HG03139 (cell line): ENCODE results near the gene DUSP10.

Experiments used
- ATAC-seq: cut with Tn5 transposase; IDR thresholded peaks from one replicate; pipeline ENCODE4 v1.9.1; 2021; ENCODE audit not compliant: unreplicated experiment

The DUSP10 gene

DNA sequence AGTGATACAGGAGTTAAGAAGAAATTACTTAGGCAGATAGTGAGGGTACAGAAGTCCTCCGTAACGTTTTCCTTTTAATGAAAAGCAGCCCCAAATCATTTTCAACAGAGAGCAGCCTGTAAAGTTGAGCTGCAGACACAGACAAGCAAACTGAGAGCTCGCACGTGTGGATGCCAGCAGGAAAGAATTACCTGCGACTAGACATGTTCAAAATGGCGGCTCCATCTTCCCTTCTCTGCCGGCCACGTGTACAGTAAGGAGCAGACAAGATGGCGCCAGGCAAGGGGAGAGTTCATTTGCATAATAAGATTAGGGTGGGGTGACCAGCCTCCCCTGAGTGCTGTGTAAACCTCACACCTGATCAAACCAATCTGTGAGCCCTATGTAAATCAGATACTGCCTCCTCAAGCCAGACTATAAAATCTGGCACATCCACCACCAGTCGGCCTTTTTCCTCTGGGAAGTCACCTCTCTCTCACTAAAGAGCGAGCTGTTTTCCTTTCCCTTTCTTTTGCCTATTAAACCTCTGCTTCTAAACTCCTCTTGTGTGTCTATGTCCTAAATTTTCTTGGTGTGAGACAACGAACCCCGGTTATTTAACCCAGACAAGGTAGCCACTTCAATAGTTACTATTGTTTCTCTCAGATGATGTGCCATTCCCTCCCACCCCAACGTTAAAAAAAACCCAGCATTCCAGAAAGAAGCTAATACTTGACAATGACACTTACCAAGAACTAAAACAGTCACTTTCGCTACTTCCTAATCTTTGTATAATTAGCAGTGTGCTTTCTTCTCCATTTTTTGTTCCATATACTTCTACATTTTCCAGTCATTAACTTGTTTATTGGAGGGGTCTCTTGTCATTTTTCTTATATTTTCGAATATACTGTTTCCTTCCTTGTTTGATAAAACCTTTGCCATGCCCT lies 27.4 kb downstream of the DUSP10 start:
- no peak for ATAC-seq

DNA sequence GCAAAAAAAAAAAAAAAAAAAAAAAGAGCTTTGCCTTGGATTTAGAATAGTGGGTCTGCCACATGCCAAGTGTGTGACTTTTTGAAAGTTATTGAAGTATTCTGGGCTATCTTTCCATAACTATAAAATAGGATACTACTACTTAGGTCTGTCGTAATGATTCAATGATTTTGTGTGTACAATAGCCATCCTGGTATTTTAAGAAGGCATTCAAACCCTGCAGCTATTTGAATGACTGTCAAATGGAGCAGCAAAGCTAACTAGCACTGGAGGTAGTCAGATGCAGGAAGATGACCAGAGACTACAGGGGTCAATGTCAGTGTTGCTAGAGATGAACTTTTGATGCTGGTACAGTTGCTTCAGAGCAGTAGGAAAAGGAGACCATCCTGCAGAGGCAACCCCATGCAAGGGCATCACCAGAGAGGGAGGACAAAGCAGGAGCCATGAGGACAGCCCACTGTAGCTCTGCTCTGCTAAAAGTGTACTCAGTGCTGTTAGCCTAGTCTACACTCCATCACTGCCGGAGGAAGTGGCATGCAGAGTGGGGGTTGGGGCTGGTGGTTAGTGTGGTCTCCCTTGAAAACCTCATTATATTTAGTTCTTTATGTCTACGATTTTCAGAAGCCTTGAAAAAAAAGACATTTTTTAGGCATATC lies 29.0 kb downstream of the DUSP10 start:
- ATAC-seq: peak; percentile 71

DNA sequence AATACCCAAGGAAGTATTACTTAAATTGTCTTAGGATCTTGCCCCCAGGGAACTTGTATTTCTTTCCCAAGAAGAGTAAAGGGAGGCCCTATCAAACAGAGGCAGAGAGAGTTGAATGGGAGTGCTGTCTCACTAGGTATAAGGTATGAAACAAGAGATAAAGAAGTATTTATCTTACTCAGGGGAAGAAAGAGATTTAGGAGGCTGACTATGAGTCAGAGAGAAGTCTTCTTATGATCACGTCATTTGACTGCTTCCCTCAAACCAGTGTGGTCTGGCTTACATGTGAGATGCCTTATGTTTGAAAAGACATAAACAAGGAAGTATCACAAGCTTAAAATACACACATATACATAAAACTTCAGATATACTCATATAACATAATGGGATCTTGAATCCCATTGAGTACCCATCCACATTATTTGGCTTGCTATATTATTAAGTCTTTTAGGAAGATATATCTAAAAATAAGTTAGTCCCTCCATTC lies 29.6 kb downstream of the DUSP10 start:
- peak; percentile 38 for ATAC-seq

DNA sequence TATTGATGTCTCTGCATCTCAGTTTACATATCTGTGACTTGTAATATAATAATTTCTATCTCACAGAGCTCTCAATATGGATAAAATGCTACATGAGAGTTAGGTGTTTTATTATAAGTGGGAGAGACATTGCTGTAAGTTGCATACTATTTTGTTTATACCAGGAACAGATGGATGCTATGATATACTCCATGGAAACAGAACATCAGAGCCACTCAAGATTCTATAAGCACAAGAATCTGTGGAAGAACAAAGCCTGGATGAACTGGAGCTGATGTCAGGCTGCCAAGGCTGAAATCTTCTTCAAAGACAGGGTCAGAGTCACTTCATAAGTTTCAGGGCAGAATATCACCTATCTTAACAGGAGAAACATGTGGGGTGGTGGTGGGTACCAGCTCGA lies 30.2 kb downstream of the DUSP10 start:
- ATAC-seq: no peak

DNA sequence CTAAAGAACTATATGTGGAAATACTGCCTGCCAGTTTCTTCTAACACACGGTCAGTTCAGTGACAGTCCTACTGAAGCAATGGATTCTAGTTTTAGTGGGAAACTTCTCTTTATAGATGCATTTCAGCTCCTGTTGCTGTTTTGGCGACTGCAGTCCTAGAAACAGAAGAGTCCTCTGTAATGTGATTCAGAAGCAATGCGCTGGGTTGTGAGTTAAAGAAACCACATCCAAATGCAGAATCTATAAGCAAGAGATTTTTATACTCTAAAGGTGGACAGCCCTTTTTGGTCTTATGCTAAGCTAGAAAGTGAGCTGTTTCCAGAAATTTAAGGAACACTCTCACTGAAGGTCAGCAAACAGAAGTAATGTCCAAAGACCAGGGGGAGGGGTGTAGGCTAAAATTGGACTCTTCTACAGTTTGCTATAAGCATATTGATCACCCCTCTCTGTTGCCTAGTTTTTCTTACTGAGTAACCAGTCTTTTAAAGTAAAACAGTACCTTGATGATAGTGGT lies 30.8 kb downstream of the DUSP10 start:
- no peak for ATAC-seq

DNA sequence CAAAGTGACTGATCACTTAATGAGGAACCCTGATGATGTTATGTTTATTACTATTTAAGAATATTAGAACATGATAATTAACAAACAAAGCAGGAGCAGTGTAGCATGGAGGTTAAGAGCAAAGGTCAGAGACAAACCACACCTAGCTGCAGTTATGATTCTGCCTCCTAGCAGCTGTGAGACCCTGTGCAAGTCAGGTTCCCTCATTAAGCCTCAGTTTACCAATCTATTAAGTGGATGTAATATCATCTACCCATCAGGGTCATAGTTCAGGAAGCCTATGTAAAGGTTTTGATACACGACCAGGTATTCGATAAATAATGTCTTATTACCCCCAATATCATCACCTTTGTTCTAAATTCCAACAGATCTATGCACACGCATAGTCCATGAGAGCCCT lies 32.0 kb downstream of the DUSP10 start:
- ATAC-seq: no peak

DNA sequence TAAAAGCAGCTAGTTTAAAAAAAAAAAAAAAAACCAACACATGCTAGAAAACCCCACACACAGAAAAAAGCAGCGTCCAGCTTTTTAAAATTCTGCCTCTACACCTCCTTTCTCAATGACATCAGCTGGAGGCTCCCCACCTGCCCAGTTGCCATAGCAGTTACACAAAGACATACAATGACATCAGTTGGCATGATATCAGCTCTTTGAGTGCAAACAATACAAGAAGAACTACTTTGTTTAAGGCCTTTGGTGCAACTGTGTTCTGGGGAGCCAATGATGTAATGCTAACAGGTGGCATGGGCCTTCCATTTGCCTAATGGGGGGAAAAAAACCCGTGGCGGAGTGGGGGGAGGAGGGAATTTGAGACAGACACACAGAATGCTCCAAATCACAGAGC lies 32.9 kb downstream of the DUSP10 start:
- ATAC-seq: no peak

DNA sequence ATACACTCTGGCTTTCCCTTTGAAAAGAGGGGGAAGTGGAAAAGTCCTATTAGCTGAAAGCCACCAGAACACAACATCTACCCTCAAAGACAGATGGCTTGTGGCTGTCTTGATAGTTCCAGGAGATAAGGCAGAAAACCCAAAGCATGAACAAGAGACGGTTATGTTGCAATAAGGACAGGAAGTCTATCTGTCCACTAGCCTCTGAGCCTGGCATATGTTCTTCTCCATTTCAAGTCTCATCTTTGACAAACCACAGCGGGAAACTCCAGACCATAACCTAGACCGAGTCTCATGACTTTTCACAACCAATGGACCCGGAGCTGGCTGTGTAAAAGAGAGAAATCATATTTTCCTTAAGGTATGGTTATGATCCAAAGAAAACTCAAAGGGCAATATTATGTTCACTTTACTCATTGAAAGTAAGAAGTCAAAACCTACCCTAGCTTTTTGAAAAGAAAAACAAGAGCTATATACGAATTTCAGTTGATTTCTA lies 33.8 kb downstream of the DUSP10 start:
- ATAC-seq: peak; percentile 66

DNA sequence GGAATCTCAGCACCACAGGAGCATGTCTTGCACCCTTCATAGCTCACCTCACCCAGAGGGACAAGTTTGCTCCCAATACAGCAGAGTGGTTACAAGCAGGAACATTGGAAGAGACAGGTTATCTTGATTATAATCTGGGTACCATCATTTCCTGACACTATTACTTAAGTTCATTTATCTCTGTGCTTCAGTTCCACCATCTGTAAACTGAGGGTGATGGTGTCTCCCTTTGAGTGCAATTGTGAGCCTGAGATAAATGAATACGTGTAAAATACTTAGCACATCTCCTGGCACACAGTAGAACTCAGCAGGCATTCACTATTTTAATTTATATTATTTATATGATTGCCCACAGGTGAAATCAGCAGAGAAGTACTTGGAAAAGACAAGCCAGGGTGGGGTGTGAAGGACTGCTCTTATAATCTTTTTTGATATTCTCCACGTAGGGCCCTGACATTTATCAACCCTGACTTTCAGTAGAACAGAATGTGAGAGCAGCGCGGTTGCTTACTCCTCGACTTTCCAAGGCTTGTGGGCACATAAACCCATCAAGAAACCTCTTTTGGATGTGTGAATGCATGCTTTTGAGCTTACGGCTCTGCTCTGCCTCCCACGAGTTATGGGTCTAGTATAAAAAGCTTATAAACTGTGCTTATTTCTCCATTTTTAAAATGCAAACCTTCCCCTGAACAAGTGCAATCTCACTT lies 34.9 kb downstream of the DUSP10 start:
- ATAC-seq: no peak

DNA sequence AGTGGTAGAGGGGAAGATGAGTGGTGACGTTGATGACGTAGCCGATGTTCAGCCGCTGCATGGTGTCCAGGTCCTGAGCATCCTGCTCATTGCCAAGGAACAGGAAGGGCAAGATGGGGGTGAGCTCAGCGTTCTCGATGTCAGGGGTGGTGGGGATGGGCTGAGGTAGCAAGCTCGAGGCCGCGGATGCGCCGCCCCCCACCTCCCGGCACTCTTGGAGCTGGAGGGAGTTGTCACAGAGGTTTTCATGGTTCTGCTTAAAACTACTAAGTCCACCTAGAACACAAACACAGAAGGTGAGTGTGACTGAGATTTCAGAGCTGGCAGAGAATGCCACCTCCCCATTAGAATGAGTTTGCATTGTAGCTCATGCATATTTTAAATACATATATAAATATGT lies 35.7 kb downstream of the DUSP10 start:
- no peak for ATAC-seq

DNA sequence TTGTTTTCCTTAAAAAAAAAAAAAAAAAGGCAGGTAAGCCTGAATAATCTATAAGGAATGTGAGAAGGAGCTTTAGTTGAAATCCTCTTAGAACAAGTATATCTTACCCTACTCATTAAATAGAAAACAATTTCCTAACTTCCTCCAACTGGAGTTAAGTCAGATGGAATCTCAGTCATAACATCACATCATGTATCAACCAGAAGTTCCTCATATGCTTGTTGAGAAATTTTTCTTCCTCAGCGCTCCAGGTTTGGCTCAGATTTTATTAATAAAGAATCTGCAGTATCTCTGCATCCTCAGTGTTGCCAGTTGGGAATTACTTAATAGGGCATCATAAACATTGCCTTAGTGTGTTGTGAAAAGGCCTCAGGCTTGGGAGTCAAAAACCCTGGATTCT lies 37.6 kb downstream of the DUSP10 start:
- ATAC-seq: no peak

DNA sequence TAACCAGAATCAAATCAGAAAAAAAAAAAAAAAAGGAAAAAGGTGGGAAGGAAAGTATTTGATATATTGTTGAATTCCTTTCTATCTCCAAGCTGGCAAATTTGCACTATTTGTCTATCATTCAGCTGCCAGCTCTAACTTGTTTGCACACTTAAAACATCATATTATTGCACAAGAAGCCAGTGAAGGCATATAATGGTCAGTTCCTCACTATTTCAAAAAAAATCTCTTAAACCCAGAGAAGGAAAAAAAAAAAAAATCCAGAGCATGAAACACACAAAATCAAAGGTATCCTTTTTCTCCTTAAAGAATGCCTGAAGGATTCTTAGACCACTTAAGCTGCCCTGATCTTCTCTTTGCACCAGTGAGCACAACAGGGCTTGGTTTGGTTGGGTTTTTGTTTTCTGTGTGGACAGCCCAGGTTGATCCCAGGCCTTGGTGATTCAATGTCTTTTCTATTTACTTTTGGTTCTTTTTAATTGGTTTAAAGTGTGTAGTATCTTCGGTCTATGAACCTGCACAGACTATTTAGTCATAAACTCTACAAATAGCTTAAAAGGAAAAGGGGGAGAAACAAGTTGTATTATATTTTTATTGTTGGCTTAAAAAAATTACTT lies 40.2 kb downstream of the DUSP10 start:
- ATAC-seq: no peak

DNA sequence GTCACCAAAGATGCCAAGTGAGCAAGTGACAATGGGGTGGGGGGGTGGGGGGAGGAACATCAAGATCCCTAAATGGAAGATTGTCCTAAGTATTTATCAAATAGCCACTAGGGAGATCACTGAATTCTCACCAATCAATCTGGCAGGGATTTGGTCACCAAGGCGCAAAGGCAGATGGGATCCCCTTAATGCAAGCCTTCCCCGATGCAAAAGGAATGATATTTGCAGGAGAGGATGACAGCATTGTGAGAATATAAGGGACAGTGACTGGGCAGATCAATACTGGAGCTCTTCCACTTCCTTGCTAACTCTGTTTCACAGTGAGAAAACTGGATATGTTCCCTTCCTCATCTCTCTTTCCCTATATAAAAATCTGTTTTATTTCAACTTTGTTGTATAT lies 40.9 kb downstream of the DUSP10 start:
- no peak for ATAC-seq

DNA sequence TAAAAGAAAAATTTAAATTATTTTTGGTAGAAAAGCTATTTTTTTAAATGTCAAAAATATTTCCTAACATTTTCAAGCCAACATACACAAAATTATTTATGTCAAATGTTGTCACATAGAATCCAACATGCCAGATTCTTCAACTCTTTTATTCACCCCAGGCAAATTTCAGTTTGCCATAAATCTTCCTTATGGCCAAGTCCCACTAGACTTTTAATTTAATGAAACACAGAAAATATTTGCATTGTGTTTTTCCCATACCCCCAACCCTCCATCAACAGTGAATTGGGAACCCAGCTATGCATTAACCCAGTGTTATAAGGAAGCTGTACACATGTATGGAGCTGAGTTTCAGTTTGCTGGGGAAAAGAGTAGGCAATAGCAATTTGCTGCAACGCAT lies 41.4 kb downstream of the DUSP10 start:
- ATAC-seq: no peak

DNA sequence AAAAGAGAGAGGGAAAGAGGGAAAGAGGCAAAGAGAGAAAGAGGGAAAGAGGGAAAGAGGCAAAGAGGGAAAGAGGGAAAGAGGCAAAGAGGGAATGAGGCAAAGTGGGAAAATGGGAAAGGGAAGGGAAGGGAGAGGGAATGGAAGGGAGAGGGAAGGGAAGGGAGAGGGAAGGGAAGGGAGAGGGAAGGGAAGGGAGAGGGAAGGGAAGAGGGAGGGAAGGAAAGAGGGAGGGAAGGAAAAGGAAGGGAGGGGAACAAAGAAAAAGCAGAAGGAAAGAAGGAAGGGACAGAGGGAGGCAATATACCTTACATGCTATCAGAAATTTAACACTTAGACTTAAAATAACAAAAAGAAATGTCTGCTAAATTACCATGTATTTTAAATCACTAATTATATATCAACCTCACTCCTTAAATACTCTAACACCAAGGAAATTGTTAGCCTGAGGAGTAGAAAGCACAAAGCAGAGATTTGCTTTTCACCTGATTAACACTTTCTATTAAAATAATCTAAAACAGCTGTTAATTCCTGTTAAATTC lies 41.8 kb downstream of the DUSP10 start:
- ATAC-seq: no peak

DNA sequence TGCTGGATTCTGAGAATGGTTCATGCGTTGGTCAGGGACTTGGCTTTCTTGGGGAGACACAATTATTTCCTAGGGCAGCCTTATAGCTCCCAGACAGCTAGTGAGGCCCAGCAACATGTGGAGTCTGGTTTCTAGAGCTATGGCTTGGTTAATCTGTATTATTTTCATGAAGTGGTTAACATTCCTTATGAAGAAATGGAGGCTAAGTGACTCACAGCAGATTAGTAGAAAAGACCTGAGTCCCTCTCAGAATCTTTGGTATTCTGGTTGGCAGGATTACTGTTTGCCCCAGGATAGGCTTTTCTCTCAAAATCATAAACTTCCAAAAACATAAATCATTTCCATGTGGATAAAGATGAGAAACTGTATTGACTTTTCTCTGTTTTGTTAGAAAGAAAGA lies 42.3 kb downstream of the DUSP10 start:
- no peak for ATAC-seq

DNA sequence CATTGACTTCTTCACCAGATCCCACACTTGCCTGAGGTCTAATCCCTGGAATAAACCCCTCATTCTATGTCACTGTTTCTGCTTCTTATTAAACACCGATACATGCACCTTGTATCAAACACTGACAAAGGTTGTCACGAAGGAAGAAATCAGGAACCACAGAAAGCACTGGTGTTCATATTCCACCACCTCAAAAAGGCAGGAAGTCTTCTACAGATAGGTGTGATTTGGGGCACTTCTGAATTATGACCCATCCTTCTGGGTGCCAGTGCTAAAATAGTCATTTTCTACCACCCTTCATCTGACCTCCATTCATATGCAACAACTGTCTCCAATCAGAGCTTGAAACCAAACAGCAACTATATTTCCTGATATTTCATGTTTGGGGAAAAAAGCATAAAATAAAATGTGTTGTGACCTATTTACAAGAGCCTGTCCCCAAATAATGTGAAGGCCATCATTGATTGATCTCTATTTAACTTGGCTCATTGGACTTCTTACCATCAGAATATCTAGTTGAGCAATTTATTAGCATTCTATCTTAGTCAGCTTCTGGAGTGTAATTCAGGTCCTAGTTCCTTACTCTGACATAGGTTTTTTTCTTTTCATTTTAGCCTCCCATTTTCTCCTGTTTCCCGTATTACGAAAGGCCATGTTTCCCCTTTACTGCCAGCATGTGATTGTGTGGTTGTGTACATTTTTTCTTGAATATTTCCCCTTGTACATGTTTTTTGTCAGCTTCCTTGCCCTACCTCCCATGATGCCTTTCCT lies 43.1 kb downstream of the DUSP10 start:
- no peak for ATAC-seq

DNA sequence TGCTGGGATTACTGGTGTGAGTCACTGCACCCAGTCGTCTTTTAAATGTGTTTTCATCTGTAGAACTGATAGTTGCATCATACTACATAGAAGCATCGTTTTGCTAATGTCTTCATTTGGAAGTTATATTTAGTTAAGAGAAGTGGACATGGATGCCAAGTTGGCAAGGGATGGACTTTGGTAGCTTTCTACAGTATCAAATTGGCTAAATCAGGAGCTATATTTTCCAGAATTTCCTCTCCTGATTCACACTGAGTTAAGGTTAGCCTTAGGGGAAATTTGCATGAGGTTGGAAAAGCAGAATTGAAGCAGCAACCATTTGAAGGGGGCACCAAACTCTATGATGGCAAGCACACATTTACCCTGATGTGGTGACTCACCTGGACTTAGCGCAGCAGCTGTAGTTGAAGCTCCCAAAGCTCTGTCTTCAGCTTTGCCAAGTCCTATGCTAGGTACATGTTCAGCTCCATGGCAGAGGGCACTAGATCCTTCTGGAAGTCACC lies 43.9 kb downstream of the DUSP10 start:
- ATAC-seq: no peak

DNA sequence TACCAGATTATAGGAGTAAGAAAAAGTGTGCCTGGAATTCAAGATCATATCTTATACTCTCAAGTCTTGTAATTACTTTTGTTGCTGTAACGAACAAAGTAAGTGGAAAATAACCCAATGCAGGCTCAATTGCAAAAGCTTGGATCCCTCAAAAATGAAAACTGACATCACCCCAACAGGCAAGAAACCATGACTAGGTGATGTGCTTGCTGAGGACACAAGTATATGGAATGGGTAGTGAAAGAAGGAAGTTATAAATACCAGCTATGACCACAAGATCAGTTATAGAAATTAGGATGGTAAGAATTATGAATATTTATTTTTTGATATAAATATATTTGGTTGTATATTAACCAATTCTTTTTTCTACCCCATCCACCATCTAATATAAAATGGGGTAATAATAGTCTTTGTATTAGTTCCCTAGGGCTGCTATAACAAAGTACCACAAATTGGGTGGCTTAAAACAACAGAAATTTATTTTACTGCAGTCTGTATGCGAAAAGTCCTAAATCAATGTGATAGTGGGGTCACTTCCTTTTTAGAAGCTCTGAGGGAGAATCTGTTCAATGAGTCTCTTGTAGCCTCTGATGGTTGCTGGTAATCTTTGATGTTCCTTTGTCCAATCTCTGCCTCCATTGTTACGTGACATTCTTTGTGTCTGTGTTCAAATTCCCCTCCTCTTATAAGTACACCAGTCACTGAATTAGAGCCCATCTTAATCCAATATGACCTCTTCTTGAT lies 45.0 kb downstream of the DUSP10 start:
- no peak for ATAC-seq
